WTC11 (cell line): ENCODE measurements around the gene GPRIN2. TPM values are rescaled to one million over a fixed set of nuclear protein-coding genes. Genes with fewer than 3 reads are reported as not detected.

Source experiments
- ATAC-seq: fragments of 200-7000 bp; cut with Tn5 transposase; 2 replicates; pipeline ENCODE4 v1.10.0; 2021; ENCODE audit warnings: mild to moderate bottlenecking, moderate library complexity
- CTCF ChIA-PET: fragments of 300-600 bp; sonication (Branson Sonifier 250); formaldehyde crosslinking; loops from one replicate; lab custom pipeline; 2021; ENCODE audit warnings: antibody characterized with exemption; lab: Charles Lee
- POLR2A ChIA-PET: fragments of 350-600 bp; sonication (Branson Sonifier 250); formaldehyde crosslinking; loops from one replicate; lab custom pipeline; 2021; ENCODE audit warnings: antibody characterized with exemption; lab: Charles Lee
- DNase-seq: peaks from one replicate; pipeline ENCODE4 v3.0.0; 2021; ENCODE audit warnings: low spot score
- H3K27ac Mint-ChIP-seq: 2 replicates; pipeline ENCODE4 v1.8.0; 2021; ENCODE audit warnings: mixed read lengths
- H3K27me3 Mint-ChIP-seq: 2 replicates; pipeline ENCODE4 v1.8.0; 2021; ENCODE audit warnings: low read depth, mild to moderate bottlenecking, moderate library complexity, mixed read lengths
- H3K36me3 Mint-ChIP-seq: 2 replicates; pipeline ENCODE4 v1.8.0; 2021; ENCODE audit warnings: mixed read lengths
- H3K4me1 Mint-ChIP-seq: 2 replicates; pipeline ENCODE4 v1.8.0; 2022; ENCODE audit warnings: mixed read lengths
- H3K4me3 Mint-ChIP-seq: 2 replicates; pipeline ENCODE4 v1.8.0; 2021; ENCODE audit warnings: mild to moderate bottlenecking, moderate library complexity, mixed read lengths
- H3K9me3 Mint-ChIP-seq: 2 replicates; pipeline ENCODE4 v1.8.0; 2021; ENCODE audit warnings: mixed read lengths
- ATF1 ChIP-seq: sonication (generic); formaldehyde crosslinking; IDR thresholded peaks from 2 replicates; pipeline ENCODE4 v1.8.1; 2023; ENCODE audit warnings: mild to moderate bottlenecking, moderate library complexity, missing genetic modification reagents
- CREM ChIP-seq: sonication (generic); formaldehyde crosslinking; IDR thresholded peaks from 2 replicates; pipeline ENCODE4 v1.8.1; 2022; ENCODE audit warnings: mild to moderate bottlenecking, missing genetic modification reagents, moderate library complexity
- ELF4 ChIP-seq: sonication (generic); formaldehyde crosslinking; IDR thresholded peaks from 2 replicates; pipeline ENCODE4 v1.8.1; 2022; ENCODE audit warnings: low read depth, mild to moderate bottlenecking, moderate library complexity, missing genetic modification reagents
- FOXK1 ChIP-seq: sonication (generic); formaldehyde crosslinking; IDR thresholded peaks from 2 replicates; pipeline ENCODE4 v1.8.0; 2022; ENCODE audit warnings: mild to moderate bottlenecking, moderate library complexity, missing genetic modification reagents
- GRHL2 ChIP-seq: fragments of 250-450 bp; sonication (Bioruptor Pico); IDR thresholded peaks from 2 replicates; pipeline ENCODE4 v1.8.0; 2022; ENCODE audit warnings: mild to moderate bottlenecking, moderate library complexity; ENCODE audit not compliant: insufficient replicate concordance, severe bottlenecking
- JUN ChIP-seq: sonication (generic); formaldehyde crosslinking; IDR thresholded peaks from 2 replicates; pipeline ENCODE4 v1.8.0; 2023; ENCODE audit warnings: mild to moderate bottlenecking, missing genetic modification reagents
- MYBL2 ChIP-seq: sonication (generic); formaldehyde crosslinking; IDR thresholded peaks from 2 replicates; pipeline ENCODE4 v1.8.1; 2023; ENCODE audit warnings: mild to moderate bottlenecking, moderate library complexity, missing genetic modification reagents
- SMAD3 ChIP-seq: sonication (generic); formaldehyde crosslinking; IDR thresholded peaks from 2 replicates; pipeline ENCODE4 v1.8.0; 2022; ENCODE audit warnings: missing genetic modification reagents, mild to moderate bottlenecking, borderline replicate concordance
- TEAD4 ChIP-seq: sonication (generic); formaldehyde crosslinking; IDR thresholded peaks from 2 replicates; pipeline ENCODE4 v1.8.0; 2022; ENCODE audit warnings: mild to moderate bottlenecking, missing genetic modification reagents
- ZNF138 ChIP-seq: sonication (generic); formaldehyde crosslinking; conservative IDR thresholded peaks from 2 replicates; pipeline ENCODE4 v1.8.1; 2022; ENCODE audit warnings: mild to moderate bottlenecking, moderate library complexity, missing genetic modification reagents
- ZNF219 ChIP-seq: sonication (generic); formaldehyde crosslinking; IDR thresholded peaks from 2 replicates; pipeline ENCODE4 v1.8.0; 2023; ENCODE audit warnings: missing genetic modification reagents, mild to moderate bottlenecking, borderline replicate concordance
- ZNF317 ChIP-seq: sonication (generic); formaldehyde crosslinking; IDR thresholded peaks from 2 replicates; pipeline ENCODE4 v1.8.1; 2023; ENCODE audit warnings: low read depth, mild to moderate bottlenecking, moderate library complexity, missing genetic modification reagents, borderline replicate concordance
- ZNF425 ChIP-seq: fragments of 250-450 bp; sonication (Bioruptor Pico); conservative IDR thresholded peaks from 2 replicates; pipeline ENCODE4 v1.9.0; 2021; ENCODE audit warnings: mild to moderate bottlenecking
- total RNA-seq: library from RNA; stranded (reverse); gene quantifications from 3 replicates; pipeline ENCODE4 v1.2.3, GENCODE V29; 2021
- TF ChIP-seq, protein P1 (sequence below): sonication (generic); formaldehyde crosslinking; conservative IDR thresholded peaks from 2 replicates; pipeline ENCODE4 v1.8.1; 2023; ENCODE audit warnings: mild to moderate bottlenecking, low read depth, missing genetic modification reagents, moderate library complexity

GPRIN2 gene
- total RNA-seq, 1 experiment from 2014 or later = 17.5 TPM

GRCh38 chr10:46522295-46523118 is 34.0 kb downstream of the GPRIN2 start:
- Mint-ChIP-seq H3K9me3 (no peaks in the 10 kb centered on the region), H3K27me3 (no peaks in the 10 kb centered on the region), H3K27ac (no peak overlapping the region), H3K4me3 (no peak overlapping the region), H3K36me3 (no peaks in the 10 kb centered on the region), H3K4me1 (no peaks in the 10 kb centered on the region)
- TF ChIP-seq JUN (no peak), TEAD4 (no peak), MYBL2 (no peak), CREM (no peak), SMAD3 (no peak), FOXK1 (CRISPR knock-in tag) (no peak), ZNF425 (CRISPR knock-in tag) (no peak), ELF4 (no peak), ATF1 (CRISPR knock-in tag) (no peak)
- CTCF ChIA-PET = interaction anchor here (2.2 kb wide), 1 partner anchor 22 kb away, joined by 10 read pairs; no protein-coding TSS in a partner anchor
- no peak for ATAC-seq
- POLR2A ChIA-PET = no interaction called here
- peak; percentile 4 for DNase-seq

- Mint-ChIP-seq H3K4me3 (no peak overlapping the region), H3K27me3 (no peaks in the 10 kb centered on the region), H3K9me3 (no peaks in the 10 kb centered on the region), H3K4me1 (no peaks in the 10 kb centered on the region), H3K36me3 (no peaks in the 10 kb centered on the region), H3K27ac (no peak overlapping the region)
- TF ChIP-seq GRHL2 (CRISPR knock-in tag) = no peak
- TF ChIP-seq TEAD4 = no peak
- TF ChIP-seq JUN = no peak
- TF ChIP-seq ZNF219 (CRISPR knock-in tag) = no peak
- TF ChIP-seq, protein P1, sequence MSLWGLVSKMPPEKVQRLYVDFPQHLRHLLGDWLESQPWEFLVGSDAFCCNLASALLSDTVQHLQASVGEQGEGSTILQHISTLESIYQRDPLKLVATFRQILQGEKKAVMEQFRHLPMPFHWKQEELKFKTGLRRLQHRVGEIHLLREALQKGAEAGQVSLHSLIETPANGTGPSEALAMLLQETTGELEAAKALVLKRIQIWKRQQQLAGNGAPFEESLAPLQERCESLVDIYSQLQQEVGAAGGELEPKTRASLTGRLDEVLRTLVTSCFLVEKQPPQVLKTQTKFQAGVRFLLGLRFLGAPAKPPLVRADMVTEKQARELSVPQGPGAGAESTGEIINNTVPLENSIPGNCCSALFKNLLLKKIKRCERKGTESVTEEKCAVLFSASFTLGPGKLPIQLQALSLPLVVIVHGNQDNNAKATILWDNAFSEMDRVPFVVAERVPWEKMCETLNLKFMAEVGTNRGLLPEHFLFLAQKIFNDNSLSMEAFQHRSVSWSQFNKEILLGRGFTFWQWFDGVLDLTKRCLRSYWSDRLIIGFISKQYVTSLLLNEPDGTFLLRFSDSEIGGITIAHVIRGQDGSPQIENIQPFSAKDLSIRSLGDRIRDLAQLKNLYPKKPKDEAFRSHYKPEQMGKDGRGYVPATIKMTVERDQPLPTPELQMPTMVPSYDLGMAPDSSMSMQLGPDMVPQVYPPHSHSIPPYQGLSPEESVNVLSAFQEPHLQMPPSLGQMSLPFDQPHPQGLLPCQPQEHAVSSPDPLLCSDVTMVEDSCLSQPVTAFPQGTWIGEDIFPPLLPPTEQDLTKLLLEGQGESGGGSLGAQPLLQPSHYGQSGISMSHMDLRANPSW (CRISPR knock-in tag) = no peak
- TF ChIP-seq ZNF138 = no peak
- no peak for TF ChIP-seq ZNF317 (CRISPR knock-in tag)
- ATAC-seq (no peak), DNase-seq (peak; percentile 11)
- ChIA-PET CTCF (interaction anchor here (2.4 kb wide), 1 partner anchor 24 kb away, joined by 7 read pairs; no protein-coding TSS in a partner anchor), POLR2A (no interaction called here)
These were observed 35.5 kb downstream of the GPRIN2 start for GRCh38 chr10:46520941-46521340.

DNA sequence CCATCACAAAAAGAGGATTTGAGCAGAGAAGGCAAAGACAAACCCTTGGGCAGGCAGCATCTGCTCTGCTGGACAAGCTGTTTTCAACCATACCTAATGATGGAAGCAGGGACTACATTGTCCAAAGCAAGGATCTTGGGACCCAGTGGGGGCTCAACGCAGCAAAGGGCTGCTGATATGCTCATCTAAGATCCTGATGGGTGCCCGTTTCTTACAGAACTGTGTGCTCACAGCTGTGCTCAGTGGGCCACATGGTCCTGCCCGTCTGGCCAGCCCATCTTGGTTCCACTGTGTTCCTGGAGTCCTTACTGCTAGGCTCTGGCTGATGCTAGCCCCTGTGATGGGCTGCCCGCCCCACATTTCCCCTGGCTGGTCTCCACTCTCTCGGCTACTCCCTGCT is 36.1 kb downstream of the GPRIN2 start:
- H3K36me3 Mint-ChIP-seq = no peaks in the 10 kb centered on the region
- H3K27ac Mint-ChIP-seq = no peak overlapping the region
- CTCF ChIA-PET = interaction anchor here (2.4 kb wide), 1 partner anchor 25 kb away, joined by 7 read pairs; no protein-coding TSS in a partner anchor
- H3K4me1 Mint-ChIP-seq = no peaks in the 10 kb centered on the region
- POLR2A ChIA-PET = no interaction called here
- ATAC-seq (no peak), DNase-seq (peak; percentile 11)
- no peaks in the 10 kb centered on the region for H3K9me3 Mint-ChIP-seq
- H3K27me3 Mint-ChIP-seq = no peaks in the 10 kb centered on the region
- H3K4me3 Mint-ChIP-seq = no peak overlapping the region
- no peak for TF ChIP-seq JUN
